HUES64 (cell line): ENCODE data around the gene CDPF1.
"Not testable (repeated sequence)": the region's sequence is repeated elsewhere in the genome, so short reads cannot be mapped to it uniquely, and the experiment has no call there.

Source experiments
- H3K27ac ChIP-seq: 2 replicates; pipeline ENCODE4 v1.7.0; 2013; ENCODE audit warnings: low read depth, low read length, inconsistent platforms
- H3K27me3 ChIP-seq: 2 replicates; pipeline ENCODE4 v1.6.1; 2013; ENCODE audit warnings: mild to moderate bottlenecking, low read length; ENCODE audit not compliant: insufficient read depth
- H3K36me3 ChIP-seq: 2 replicates; pipeline ENCODE4 v1.6.1; 2013; ENCODE audit warnings: mild to moderate bottlenecking, low read length; ENCODE audit not compliant: insufficient read depth
- H3K4me1 ChIP-seq: 2 replicates; pipeline ENCODE4 v1.6.1; 2013; ENCODE audit warnings: mild to moderate bottlenecking, low read length, moderate library complexity; ENCODE audit not compliant: insufficient read depth
- H3K4me3 ChIP-seq: 2 replicates; pipeline ENCODE4 v1.5.1; 2013; ENCODE audit warnings: mild to moderate bottlenecking, low read length, moderate library complexity
- H3K9ac ChIP-seq: 2 replicates; pipeline ENCODE4 v1.6.1; 2013; ENCODE audit warnings: mild to moderate bottlenecking, low read depth, low read length
- H3K9me3 ChIP-seq: 2 replicates; pipeline ENCODE4 v1.6.1; 2013; ENCODE audit warnings: low read depth, low read length; ENCODE audit not compliant: insufficient read depth
- WGBS: fragments of 150-250, 120-280 bp; methylation state at CpG from one replicate; pipeline ENCODE4 v1.1.7; 2013; ENCODE audit warnings: missing lambda C conversion rate; 5-methylcytosine and 5-hydroxymethylcytosine counted together

The CDPF1 gene

GRCh38 chr22:46219636-46220035 lies 30.5 kb downstream of the CDPF1 start:
- H3K4me3 ChIP-seq = no peak overlapping the region
- H3K9me3 ChIP-seq = no peaks in the 10 kb centered on the region
- 94% methylated on average over 10 of the region's 10 CpGs for WGBS
- no peak overlapping the region for H3K27ac ChIP-seq
- H3K9ac ChIP-seq = no peak overlapping the region
- H3K36me3 ChIP-seq = no peaks in the 10 kb centered on the region
- H3K4me1 ChIP-seq = peaks cover 3% of the 10 kb centered on the region; the same call in 1 of the 2 replicates
- H3K27me3 ChIP-seq = no peaks in the 10 kb centered on the region

- peaks cover 5% of the 10 kb centered on the region for H3K9me3 ChIP-seq
- no peaks in the 10 kb centered on the region for H3K36me3 ChIP-seq
- H3K27me3 ChIP-seq = no peaks in the 10 kb centered on the region
- H3K27ac ChIP-seq = no peak overlapping the region
- no peak overlapping the region for H3K9ac ChIP-seq
- WGBS = 97% methylated on average over 28 of the region's 28 CpGs
- H3K4me1 ChIP-seq = no peaks in the 10 kb centered on the region
- H3K4me3 ChIP-seq = no peak overlapping the region
Measured at GRCh38 chr22:46214616-46215015, 35.5 kb downstream of the CDPF1 start.

GRCh38 chr22:46214149-46214548 lies 35.9 kb downstream of the CDPF1 start:
- Histone ChIP-seq H3K4me3 (no peak overlapping the region), H3K27me3 (no peaks in the 10 kb centered on the region), H3K4me1 (no peaks in the 10 kb centered on the region), H3K36me3 (no peaks in the 10 kb centered on the region), H3K27ac (no peak overlapping the region), H3K9ac (no peak overlapping the region), H3K9me3 (peaks cover 10% of the 10 kb centered on the region)
- 97% methylated on average over 29 of the region's 29 CpGs for WGBS

DNA sequence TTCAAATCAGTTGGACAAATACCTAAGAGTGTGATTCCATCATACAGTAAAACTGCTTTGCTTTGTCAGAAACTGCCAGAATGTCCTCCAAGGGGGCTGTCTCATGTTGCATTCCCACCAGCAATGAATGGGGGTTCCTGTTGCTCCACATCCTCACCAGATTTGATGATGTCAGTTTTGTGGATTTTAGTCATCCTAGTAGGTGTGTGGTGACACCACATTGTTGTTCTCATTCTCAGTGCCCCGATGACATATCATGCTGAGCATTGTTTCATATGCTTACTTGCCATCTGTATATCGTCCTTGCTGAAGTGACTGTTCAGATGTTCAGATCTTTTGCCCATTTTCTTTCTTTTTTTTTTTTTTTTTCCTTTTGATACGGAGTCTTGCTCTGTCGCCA lies 37.0 kb downstream of the CDPF1 start:
- Histone ChIP-seq H3K4me3 (no peak overlapping the region), H3K27me3 (no peaks in the 10 kb centered on the region), H3K9me3 (peaks cover 15% of the 10 kb centered on the region), H3K27ac (no peak overlapping the region), H3K9ac (no peak overlapping the region), H3K4me1 (no peaks in the 10 kb centered on the region), H3K36me3 (no peaks in the 10 kb centered on the region)
- 91% methylated on average over 4 of the region's 4 CpGs for WGBS

DNA sequence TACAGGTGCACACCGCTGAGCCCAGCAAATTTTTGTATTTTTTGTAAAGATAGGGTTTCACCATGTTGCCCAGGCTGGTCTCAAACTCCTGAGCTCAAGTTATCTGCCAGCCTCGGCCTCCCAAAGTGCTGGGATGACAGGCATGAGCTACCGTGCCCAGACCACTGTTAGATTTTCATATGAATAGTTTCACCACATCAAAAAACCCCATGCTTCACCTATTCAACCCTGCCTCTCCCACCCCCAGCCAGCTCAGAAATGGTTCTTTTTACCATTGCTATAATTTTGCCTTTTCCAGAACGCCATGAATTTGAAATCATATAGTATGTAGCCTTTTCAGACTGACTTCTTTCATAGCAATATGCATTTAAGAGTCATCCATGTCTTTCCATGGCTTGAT lies 37.9 kb downstream of the CDPF1 start:
- H3K4me1 ChIP-seq = no peaks in the 10 kb centered on the region
- no peaks in the 10 kb centered on the region for H3K27me3 ChIP-seq
- no peak overlapping the region for H3K9ac ChIP-seq
- 84% methylated on average over 4 of the region's 4 CpGs for WGBS
- no peak overlapping the region for H3K27ac ChIP-seq
- no peaks in the 10 kb centered on the region for H3K36me3 ChIP-seq
- peaks cover 20% of the 10 kb centered on the region for H3K9me3 ChIP-seq
- no peak overlapping the region for H3K4me3 ChIP-seq

DNA sequence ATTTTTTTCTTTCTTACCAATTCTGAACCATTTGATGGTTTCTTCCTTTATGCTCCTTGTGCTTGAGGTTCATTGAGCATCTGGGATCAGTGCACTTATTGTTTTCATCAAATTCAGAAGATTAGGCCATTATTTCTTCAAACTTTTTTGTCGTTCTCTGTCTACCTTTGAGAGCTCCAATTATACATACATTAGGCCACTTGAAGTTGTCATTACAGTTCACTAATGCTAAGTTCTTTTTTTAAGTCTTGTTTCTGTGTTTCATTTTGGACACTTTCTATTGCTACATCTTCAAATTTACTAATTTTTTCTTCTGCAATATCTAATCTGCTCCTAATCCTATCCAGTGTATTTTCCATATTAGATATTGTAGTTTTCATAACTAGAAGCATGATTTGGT lies 40.8 kb downstream of the CDPF1 start:
- Histone ChIP-seq H3K9me3 (peaks cover 24% of the 10 kb centered on the region), H3K4me1 (no peaks in the 10 kb centered on the region), H3K27ac (no peak overlapping the region), H3K9ac (no peak overlapping the region), H3K4me3 (no peak overlapping the region), H3K36me3 (no peaks in the 10 kb centered on the region), H3K27me3 (no peaks in the 10 kb centered on the region)
- 89% methylated on average over 1 of the region's 1 CpG for WGBS

- no peak overlapping the region for H3K27ac ChIP-seq
- peaks cover 12% of the 10 kb centered on the region; the same call in 1 of the 2 replicates for H3K9me3 ChIP-seq
- no peak overlapping the region for H3K9ac ChIP-seq
- H3K4me3 ChIP-seq = no peak overlapping the region
- H3K36me3 ChIP-seq = no peaks in the 10 kb centered on the region
- H3K4me1 ChIP-seq = peaks cover 9% of the 10 kb centered on the region
- WGBS = 93% methylated on average over 7 of the region's 7 CpGs
- H3K27me3 ChIP-seq = no peaks in the 10 kb centered on the region
Measured at GRCh38 chr22:46203601-46203980, 46.5 kb downstream of the CDPF1 start.

DNA sequence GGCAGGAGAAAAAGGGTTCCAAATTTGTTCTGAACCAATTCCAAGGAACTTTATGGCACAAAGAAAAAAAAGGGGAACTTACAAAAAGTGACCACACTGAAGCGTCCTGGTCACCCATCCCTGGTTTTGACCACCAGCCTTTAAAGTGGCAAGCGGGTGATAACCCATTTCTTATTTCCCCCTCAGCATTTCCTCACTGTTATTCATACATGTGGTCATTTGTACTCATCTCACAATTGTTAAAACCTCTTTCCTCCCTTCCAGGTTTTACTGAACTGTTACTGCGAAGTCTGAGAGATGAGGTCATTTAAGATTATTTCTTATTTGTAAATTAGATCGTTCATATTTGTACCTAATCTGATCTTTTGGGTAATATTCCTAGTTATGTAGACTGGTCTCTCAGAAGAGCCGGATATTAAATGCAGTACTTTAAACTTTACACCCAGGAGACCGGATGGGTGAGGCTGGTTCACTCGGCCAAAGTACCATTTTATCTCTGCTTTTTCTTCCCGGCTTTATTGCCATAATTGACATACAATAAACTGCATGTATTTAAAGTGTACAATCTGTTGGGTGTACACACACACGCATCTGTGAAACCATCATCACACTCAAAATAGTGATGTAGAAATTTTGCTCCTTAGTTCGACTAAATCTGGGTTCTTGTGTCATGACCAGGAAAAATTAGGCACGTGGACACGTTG lies 47.0 kb downstream of the CDPF1 start:
- WGBS = 92% methylated on average over 10 of the region's 12 CpGs
- H3K9ac ChIP-seq = no peak overlapping the region
- peaks cover 11% of the 10 kb centered on the region; the same call in 1 of the 2 replicates for H3K9me3 ChIP-seq
- H3K27ac ChIP-seq = no peak overlapping the region
- H3K4me1 ChIP-seq = peaks cover 9% of the 10 kb centered on the region
- no peaks in the 10 kb centered on the region for H3K36me3 ChIP-seq
- H3K4me3 ChIP-seq = no peak overlapping the region
- no peaks in the 10 kb centered on the region for H3K27me3 ChIP-seq

DNA sequence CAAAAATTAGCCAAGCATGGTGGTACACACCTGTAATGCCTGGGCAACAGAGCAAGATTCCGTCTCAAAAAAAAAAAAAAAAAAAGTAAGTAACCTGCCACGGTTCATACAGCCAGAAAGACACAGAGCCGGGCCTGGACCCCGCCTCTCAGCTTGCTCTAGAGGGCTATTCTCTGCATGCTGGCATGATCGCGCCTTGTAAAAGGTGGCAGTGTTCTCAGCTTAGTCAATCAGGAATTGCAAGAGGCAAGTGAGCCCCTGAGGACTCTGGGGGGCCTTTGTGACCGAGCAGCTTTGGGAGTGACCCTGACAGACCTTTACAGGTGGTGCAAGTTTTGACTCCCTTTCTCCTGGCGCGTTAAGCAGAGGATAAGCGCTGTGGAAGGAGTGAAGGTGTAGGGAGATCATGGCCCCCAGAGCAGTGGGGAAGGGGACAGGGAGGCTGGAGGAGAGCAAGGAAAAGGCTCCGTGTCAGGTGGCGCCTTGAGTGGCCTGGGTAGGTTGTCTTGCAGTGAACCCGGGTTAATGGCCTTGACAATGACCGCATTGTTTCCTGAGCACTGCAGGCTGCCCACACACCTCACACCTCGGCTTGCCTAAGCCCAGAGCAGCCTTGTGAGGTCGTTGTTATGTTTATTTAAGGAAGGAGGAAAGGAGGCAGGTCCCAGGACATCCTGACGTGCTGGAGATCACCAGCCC lies 48.9 kb downstream of the CDPF1 start:
- Histone ChIP-seq H3K9me3 (peaks cover 5% of the 10 kb centered on the region; the same call in 1 of the 2 replicates), H3K4me1 (peaks cover 9% of the 10 kb centered on the region), H3K27me3 (no peaks in the 10 kb centered on the region), H3K4me3 (peak overlapping the region; percentile 14; the same call in 1 of the 2 replicates), H3K27ac (peak overlapping the region; percentile 82; the same call in 1 of the 2 replicates), H3K9ac (peak overlapping the region; percentile 41), H3K36me3 (no peaks in the 10 kb centered on the region)
- WGBS = 30% methylated on average over 15 of the region's 17 CpGs

DNA sequence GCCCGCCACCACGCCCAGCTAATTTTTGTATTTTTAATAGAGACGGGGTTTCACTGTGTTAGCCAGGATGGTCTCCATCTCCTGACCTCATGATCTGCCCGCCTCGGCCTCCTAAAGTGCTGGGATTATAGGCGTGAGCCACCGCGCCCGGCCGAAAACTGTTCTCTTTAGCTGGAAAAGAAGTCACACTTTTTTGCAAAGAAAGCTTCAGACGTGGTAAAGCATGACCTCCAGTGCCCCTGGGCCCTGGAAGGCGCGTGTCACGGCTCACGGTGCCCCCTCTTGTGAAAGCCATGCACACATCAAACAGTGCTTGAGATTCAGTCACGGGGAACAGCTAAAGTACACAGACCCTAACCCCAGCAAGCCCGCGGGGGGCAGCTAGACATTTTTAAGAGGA lies 51.3 kb downstream of the CDPF1 start:
- not testable (repeated sequence) for H3K27ac ChIP-seq, H3K4me1 ChIP-seq, H3K36me3 ChIP-seq, H3K4me3 ChIP-seq, H3K27me3 ChIP-seq, H3K9me3 ChIP-seq, H3K9ac ChIP-seq
- 97% methylated on average over 18 of the region's 18 CpGs for WGBS

GRCh38 chr22:46198274-46198673 lies 51.8 kb downstream of the CDPF1 start:
- H3K36me3 ChIP-seq = no peaks in the 10 kb centered on the region
- H3K4me3 ChIP-seq = no peak overlapping the region
- H3K27me3 ChIP-seq = no peaks in the 10 kb centered on the region
- H3K4me1 ChIP-seq = peaks cover 9% of the 10 kb centered on the region
- no peak overlapping the region for H3K9ac ChIP-seq
- no peaks in the 10 kb centered on the region for H3K9me3 ChIP-seq
- 94% methylated on average over 16 of the region's 18 CpGs for WGBS
- H3K27ac ChIP-seq = no peak overlapping the region
